GM21528 (cell line): ENCODE data around the gene IRX2.

Source experiments
- ATAC-seq: cut with Tn5 transposase; IDR thresholded peaks from one replicate; pipeline ENCODE4 v1.9.1; 2021; ENCODE audit warnings: mild to moderate bottlenecking, moderate library complexity; ENCODE audit not compliant: unreplicated experiment, low FRiP score

The IRX2 gene

GRCh38 chr5:2756211-2757152, 5.0 kb upstream of the IRX2 start:
- ATAC-seq, result no peak

- ATAC-seq, result no peak
These were observed 4.2 kb upstream of the IRX2 start for GRCh38 chr5:2755681-2756171.

GRCh38 chr5:2755076-2755680, 3.7 kb upstream of the IRX2 start:
- ATAC-seq, result no peak

DNA sequence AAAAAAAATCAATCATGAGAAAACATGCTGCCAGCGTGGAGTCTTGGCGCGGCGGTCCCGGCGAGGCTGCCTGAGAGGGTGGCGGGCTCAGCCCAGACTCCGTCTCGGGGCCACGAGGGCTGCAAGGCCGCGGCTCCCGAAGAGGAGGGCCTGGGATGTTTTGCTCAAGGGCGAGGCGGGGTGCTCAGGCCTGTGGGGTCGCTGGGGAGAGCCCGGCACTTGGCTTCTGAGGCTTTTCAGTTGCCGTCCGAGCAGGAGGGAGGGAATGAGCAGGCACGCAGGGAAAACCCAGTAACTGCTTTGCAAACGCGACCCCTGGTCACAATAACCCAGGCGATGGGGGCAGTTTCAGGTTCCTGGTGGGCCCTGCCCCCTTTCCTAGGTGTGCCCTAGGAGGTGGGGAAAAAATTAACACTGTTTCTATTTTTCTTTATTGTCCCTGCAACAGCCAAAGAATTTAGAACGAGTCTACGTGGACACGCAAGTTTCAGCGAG, 3.2 kb upstream of the IRX2 start:
- ATAC-seq, result no peak

- ATAC-seq, result no peak
These were observed 2.3 kb upstream of the IRX2 start for GRCh38 chr5:2753452-2754420.

DNA sequence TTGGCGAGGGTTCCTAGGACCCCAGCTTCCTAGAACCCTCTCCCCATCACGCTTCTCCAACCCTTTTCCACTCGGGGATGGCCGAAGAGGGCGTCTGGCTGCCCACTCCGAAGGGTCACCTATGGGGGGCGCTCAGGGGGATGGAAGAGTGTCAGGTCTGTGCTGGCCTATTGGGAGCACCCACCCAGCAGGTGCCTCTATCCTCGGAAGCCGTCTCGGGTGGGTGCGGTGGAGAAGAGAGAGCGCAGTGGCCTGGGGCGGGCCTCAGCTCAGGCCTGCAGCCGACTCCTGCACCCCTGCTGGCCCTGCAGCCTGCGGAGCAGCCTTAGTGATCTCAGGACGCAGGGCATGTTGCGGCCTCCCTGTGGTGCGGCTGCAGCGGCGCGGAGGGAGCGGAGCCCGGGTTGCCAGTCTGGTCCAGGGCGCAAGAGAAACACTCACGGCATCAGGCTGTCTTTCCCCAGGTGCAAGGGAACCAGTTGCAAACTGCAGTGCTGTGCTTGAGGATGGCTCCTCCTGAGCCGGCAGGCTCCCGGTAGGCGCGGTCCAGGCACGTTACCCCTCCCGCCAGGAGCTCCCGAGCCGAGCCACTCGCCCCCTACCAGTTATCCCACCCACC, 1.5 kb upstream of the IRX2 start:
- no peak for ATAC-seq

GRCh38 chr5:2752059-2752820, 763 bp upstream of the IRX2 start:
- no peak for ATAC-seq

DNA sequence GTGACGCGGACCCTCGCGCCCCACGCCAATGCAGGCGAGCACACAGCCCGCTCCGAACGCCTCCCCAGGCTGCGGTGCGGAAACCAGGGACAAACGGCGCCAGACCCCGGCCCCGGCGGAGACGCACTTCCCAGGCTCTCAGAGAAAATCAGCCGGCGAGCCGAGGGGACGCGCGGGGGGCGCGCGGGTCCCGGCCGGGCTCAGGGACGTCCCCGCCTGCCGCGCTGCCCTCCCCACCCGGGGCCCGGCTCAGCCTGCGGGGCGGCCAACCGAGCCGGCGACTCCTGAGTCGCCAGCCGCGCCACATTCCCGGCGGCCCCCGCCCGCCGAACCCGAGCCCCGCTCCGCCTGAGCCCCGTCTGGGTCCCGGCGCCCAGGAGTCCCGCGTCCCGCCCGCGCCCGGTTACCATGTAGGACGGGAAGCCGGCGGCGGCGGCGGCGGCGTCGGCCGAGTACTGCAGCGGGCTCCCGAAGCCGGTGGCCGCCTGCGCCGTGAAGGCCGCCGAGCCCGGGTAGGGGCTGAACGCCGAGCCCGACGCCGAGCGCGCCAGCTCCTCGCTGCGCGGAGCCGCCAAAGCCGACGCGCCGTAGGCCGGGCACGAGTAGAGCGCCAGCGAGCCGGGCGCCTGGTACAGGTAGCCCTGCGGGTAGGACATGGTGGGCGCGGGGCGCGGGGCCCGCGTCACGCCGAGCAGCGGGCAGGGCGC, 566 bp downstream of the IRX2 start:
- ATAC-seq, result no peak

GRCh38 chr5:2750026-2750757, 1.3 kb downstream of the IRX2 start:
- no peak for ATAC-seq

GRCh38 chr5:2749514-2750025, 1.9 kb downstream of the IRX2 start:
- no peak for ATAC-seq

DNA sequence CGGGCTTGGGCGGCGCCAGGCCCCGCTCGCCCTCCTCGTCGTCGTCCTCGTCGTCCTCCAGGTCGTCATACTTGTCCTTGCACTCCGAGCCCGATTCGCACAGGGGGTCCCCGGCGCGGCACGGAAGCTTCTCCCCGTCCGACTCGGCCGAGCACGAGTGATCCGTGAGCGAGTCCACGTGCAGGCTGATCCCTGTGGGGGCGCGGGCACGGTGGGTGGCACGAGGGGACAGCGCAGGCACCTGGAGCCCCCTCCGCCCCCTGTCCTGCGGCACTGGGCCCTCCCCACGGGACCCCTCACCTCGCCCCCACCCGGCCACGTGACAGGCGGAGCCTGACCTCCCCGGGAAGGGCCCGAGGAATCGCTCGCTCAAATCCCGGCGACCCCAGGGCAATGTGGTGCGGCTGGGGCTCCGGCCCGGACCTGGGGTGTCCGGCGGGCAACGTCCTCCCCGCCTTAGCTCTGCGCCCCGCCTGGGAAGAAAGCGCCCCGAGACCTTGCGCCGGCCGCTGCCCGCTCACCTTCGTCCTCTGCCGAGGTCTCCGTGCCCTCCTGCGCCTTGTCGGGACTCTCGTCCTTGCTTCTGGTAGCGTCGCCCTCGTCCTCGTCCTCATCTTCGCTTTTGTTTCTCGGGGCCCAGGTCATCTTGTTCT, 2.5 kb downstream of the IRX2 start:
- no peak for ATAC-seq

DNA sequence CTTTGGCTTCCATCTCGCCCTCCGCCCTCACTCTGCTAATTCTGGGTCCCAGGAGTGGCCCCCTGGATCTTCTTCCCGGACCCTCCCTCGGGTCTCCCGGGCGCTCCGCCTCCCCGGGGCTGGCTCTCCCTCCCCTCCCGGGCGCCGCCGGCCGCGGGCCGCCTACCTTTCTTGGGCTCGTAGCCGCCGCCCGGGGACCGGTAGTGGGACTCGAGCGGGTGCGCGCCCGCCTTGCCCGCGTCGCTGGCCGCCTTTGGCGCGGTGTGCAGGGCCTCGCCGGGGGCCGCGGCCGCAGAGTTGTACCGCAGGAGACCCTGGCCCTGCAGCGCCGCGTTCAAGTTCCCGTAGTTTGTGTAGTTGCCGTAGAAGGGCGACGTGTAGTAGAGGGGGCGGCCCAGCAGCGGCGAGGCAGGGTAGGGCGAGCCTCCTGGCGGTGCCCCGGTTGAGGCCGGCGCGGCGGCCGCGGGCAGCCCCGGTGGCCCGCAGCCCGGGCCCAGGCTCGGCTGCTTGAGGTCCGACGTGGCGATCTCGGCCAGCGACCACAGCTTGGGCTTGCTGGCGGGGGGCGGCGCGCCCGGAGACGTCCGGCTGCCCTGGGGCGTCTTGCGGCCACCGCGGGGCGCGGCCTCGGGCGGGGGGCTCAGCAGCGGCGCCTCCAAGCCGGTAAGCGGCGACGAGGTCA, 3.2 kb downstream of the IRX2 start:
- ATAC-seq, result no peak

DNA sequence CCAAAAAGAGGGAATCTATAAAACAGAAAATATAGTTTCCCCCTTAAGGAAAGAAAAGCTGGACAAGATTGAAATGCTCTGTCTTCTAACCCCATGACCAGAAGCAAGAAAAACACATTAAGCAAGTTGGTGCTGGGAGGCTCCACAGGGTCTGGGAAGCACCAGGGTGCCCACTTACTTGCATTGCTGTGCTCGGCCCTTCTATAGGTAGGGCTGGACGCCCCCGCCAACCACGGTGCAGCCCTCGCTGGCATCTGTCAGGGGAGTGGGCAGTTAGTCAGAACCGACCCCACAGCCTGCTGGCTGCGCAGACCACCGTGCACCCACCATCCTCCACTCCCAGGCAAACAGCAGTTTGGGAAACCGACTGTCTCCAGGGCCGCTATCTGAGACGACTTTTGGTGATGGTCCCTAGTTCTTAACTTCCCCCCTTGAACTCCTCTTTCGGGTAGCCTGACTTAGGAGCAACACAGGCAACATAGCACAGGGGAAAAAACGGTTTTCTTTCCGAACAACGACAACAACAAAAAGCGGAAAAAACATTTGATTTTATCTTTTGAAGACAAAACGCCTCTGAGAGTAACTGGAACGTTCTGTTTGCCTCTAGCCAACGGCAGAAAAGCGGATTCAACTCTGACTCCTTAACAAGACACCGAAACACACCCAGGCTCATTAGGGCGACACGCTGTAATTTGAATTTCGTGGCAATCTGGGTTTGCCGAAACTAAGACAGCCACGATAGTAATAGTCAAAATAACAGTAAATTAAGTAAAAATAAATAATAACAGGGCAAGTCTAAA, 3.9 kb downstream of the IRX2 start:
- ATAC-seq, result no peak

- ATAC-seq, result no peak
These were observed 4.9 kb downstream of the IRX2 start for GRCh38 chr5:2746561-2747032.

- ATAC-seq, result no peak
These were observed 7.0 kb downstream of the IRX2 start for GRCh38 chr5:2744485-2744884.
